Stimulated activated CD8-positive, alpha-beta memory T cell treated with anti-CD3 and anti-CD28 coated beads, Interleukin-12 subunit alpha, Interleukin-12 subunit beta, amount 100 ng/mL, for 24 hours (primary cell): ENCODE data around the gene TCAIM.

ENCODE experiments used
- DNase-seq: peaks from one replicate; pipeline ENCODE4 v3.0.0-alpha.2; 2020; ENCODE audit errors: extremely low read depth

TCAIM gene

DNA sequence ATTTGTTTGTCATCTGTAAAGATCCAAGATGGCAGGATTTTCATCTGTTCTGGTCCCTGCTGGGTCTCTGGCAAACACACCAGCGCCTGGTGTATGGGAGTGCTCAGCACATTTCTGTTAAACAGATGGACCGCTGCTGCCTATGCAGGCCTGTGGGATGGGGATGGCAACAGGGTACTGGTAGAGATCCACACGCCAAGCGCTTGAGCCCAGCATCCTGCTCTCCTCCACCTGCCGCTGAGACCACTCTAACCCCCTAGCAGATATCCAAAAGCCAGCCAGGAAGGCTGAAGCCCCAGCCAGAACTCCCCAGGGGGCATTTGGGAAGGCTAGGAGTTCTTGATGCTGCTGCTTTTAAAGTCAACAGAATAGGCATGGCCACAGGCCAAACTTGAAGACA, 107.2 kb downstream of the TCAIM start:
- DNase-seq = no peak

DNA sequence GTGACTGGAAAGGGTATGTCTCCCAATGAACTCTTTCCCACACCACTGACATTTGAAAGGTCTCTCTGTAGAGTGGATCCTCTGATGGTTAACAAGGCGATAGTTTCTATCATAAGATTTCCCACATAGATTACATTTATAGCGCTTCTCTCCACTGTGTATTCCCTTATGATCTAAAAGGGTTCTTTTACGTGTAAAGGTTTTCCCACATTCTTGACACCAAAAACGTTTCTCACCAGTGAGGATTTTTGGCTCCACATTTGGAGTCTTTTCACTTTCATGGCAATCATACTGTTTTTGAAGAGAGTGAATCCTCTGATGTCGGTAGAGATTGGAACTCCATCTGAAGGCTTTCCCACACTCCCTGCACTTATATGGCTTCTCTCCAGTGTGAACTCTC, 108.4 kb downstream of the TCAIM start:
- DNase-seq = no peak

DNA sequence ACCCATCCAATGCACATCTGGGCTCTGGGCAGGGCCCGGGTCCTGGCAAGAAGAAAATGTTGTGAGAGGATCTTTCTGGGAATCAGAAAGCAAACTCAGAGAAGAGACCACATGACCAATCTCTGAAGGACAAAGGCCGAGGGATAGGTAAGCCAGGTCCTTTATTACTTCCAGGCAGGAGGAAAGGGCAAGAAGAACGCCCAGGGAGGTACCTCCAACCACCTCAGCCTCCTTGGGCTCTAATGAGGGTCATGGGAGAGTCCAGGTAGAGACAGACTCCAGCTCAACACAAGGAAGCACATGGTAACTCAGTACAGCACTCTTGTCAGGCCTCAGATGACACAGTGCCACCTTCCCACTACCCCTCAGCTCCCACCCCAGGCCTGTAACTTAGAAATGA, 112.9 kb downstream of the TCAIM start:
- no peak for DNase-seq

DNA sequence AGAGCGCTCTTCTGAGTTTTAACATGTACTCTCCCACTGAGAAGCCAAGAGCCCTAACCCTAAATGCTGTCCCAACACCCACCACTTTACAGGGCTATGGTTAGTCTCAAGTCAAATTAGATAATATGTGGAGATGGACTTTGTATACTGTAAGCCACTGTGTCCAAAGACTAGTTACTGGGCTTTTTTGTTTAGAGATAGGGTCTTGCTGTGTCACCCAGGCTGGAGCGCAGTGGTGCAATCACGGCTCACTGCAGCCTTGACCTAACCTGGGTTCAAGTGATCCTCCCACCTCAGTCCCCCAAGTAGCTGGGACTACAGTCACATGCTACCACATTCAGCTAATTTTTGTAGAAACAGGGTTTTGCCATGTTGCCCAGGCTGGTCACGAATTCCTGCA, 115.7 kb downstream of the TCAIM start:
- no peak for DNase-seq

GRCh38 chr3:44455318-44455717, 116.8 kb downstream of the TCAIM start:
- no peak for DNase-seq
